ENCODE data around the gene MPZL3. TPM values are rescaled to one million over a fixed set of nuclear protein-coding genes. Genes with fewer than 3 reads are reported as not detected.
A peak's percentile ranks its signal among the peaks of the same experiment; 100 is the strongest.
"Not testable (repeated sequence)": the region's sequence is repeated elsewhere in the genome, so short reads cannot be mapped to it uniquely, and the experiment has no call there.

The MPZL3 gene
- polyA plus RNA-seq, 1 donor: 16.7 TPM

- not testable (repeated sequence) for DNase-seq; H3K36me3 ChIP-seq (ENCODE audit: control insufficient read depth, insufficient read depth, low read length); H3K27ac ChIP-seq (ENCODE audit: low read length); H3K4me3 ChIP-seq (ENCODE audit: low read length); H3K27me3 ChIP-seq (ENCODE audit: control insufficient read depth, insufficient read depth, low read length); H3K9me3 ChIP-seq (ENCODE audit: control insufficient read depth, low read depth, low read length)
- WGBS (ENCODE audit: insufficient coverage, low lambda C conversion rate): no CpG with 5 or more reads among the region's 2 CpGs
- peaks cover 14% of the 10 kb centered on the region for H3K4me1 ChIP-seq (ENCODE audit: control insufficient read depth, insufficient read depth, low read length)
Measured at GRCh38 chr11:118190942-118191506, 61.1 kb downstream of the MPZL3 start.

GRCh38 chr11:118186346-118187107 lies 65.6 kb downstream of the MPZL3 start:
- peaks cover 3% of the 10 kb centered on the region for H3K9me3 ChIP-seq (ENCODE audit: control insufficient read depth, low read depth, low read length)
- WGBS (ENCODE audit: insufficient coverage, low lambda C conversion rate): no CpG with 5 or more reads among the region's 6 CpGs
- no peaks in the 10 kb centered on the region for H3K36me3 ChIP-seq (ENCODE audit: control insufficient read depth, insufficient read depth, low read length)
- peaks cover 2% of the 10 kb centered on the region for H3K27me3 ChIP-seq (ENCODE audit: control insufficient read depth, insufficient read depth, low read length)
- H3K4me1 ChIP-seq (ENCODE audit: control insufficient read depth, insufficient read depth, low read length): no peaks in the 10 kb centered on the region
- no peak for DNase-seq
- H3K27ac ChIP-seq (ENCODE audit: low read length): no peak overlapping the region
- H3K4me3 ChIP-seq (ENCODE audit: low read length): no peak overlapping the region

DNA sequence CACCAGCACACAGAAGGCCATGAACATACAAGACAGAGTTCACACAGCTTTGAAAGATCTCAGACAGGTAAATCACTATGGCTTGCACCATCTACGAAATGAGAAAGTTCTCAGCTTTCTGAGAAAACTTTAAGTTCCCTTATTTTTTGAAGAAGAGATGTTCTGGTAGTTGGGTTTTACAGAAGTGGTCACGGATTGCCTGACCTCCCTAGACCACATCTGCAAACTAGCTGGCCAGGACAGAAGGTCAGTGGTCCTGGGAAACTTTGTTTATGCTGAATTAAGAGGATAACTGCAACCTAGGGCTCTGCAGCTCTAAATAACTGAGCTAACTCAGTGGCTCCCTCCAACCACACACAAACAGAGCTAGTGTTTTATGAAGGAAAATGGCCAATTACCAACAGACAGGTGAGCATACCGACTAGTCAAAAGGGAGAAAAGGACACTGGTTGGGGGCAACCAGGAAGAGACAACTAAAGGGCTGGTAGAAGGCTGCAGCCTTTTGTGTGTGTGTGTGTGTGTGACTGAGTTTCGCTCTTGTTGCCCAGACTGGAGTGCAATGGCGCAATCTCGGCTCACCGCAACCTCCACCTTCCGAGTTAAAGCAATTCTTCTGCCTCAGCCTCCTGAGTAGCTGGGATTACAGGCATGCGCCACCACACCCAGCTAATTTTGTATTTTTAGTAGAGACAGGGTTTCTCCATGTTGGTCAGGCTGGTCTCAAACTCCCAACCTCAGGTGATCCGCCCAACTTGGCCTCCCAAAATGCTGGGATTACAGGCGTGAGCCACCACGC lies 67.2 kb downstream of the MPZL3 start:
- Histone ChIP-seq H3K27me3 (ENCODE audit: control insufficient read depth, insufficient read depth, low read length) (peaks cover 2% of the 10 kb centered on the region), H3K36me3 (ENCODE audit: control insufficient read depth, insufficient read depth, low read length) (no peaks in the 10 kb centered on the region), H3K4me1 (ENCODE audit: control insufficient read depth, insufficient read depth, low read length) (peaks cover 3% of the 10 kb centered on the region), H3K27ac (ENCODE audit: low read length) (no peak overlapping the region), H3K4me3 (ENCODE audit: low read length) (no peak overlapping the region), H3K9me3 (ENCODE audit: control insufficient read depth, low read depth, low read length) (no peaks in the 10 kb centered on the region)
- 100% methylated on average over 1 of the region's 12 CpGs for WGBS (ENCODE audit: insufficient coverage, low lambda C conversion rate)
- no peak for DNase-seq

DNA sequence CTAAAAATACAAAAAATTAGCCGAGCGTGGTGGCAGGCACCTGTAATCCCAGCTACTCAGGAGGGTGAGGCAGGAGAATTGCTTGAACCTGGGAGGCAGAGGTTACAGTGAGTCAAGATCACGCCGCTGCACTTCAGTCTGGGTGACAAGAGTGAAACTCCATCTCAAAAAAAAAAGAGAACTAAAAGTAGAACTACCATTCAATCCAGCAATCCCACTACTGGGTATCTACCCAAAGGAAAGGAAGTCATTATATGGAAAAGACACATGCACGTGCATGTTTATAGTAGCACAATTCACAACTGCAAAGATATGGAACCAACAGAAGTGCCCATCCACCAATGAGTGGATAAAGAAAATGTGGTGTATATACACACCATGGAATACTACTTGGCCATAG lies 68.5 kb downstream of the MPZL3 start:
- H3K9me3 ChIP-seq (ENCODE audit: control insufficient read depth, low read depth, low read length); H3K36me3 ChIP-seq (ENCODE audit: control insufficient read depth, insufficient read depth, low read length); H3K4me1 ChIP-seq (ENCODE audit: control insufficient read depth, insufficient read depth, low read length); H3K27ac ChIP-seq (ENCODE audit: low read length); H3K4me3 ChIP-seq (ENCODE audit: low read length); DNase-seq; H3K27me3 ChIP-seq (ENCODE audit: control insufficient read depth, insufficient read depth, low read length): not testable (repeated sequence)
- no CpG with 5 or more reads among the region's 5 CpGs for WGBS (ENCODE audit: insufficient coverage, low lambda C conversion rate)

GRCh38 chr11:118180300-118180703 lies 71.9 kb downstream of the MPZL3 start:
- H3K4me3 ChIP-seq (ENCODE audit: low read length): no peak overlapping the region

DNA sequence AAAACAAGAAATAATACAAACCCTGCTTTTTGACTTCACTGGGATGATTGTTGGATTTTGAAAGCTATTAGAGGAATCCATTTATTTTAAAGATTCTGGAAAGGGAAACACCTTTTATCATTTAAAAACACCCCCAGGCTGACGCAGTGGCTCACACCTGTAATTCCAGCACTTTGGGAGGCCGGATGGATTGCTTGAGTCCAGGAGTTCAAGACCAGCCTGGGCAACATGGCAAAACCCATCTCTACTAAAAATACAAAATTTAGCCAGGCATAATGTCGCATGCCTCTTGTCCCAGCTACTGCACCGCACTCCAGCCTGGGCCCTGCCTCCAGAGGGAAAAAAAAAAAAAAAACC lies 75.4 kb downstream of the MPZL3 start:
- no peaks in the 10 kb centered on the region for H3K36me3 ChIP-seq (ENCODE audit: control insufficient read depth, insufficient read depth, low read length)
- H3K4me1 ChIP-seq (ENCODE audit: control insufficient read depth, insufficient read depth, low read length): peaks cover 9% of the 10 kb centered on the region
- 73% methylated on average over 2 of the region's 4 CpGs for WGBS (ENCODE audit: insufficient coverage, low lambda C conversion rate)
- no peaks in the 10 kb centered on the region for H3K9me3 ChIP-seq (ENCODE audit: control insufficient read depth, low read depth, low read length)
- H3K27me3 ChIP-seq (ENCODE audit: control insufficient read depth, insufficient read depth, low read length): peaks cover 19% of the 10 kb centered on the region
- no peak for DNase-seq
- H3K4me3 ChIP-seq (ENCODE audit: low read length): no peak overlapping the region
- H3K27ac ChIP-seq (ENCODE audit: low read length): no peak overlapping the region

More at GRCh38 chr11:118180300-118180703, 71.9 kb downstream of the MPZL3 start:
- no peaks in the 10 kb centered on the region for H3K36me3 ChIP-seq (ENCODE audit: control insufficient read depth, insufficient read depth, low read length)
- peak; percentile 28 to 53 for DNase-seq
- H3K27ac ChIP-seq (ENCODE audit: low read length): no peak overlapping the region
- no CpG with 5 or more reads among the region's 11 CpGs for WGBS (ENCODE audit: insufficient coverage, low lambda C conversion rate)
- peaks cover 9% of the 10 kb centered on the region for H3K27me3 ChIP-seq (ENCODE audit: control insufficient read depth, insufficient read depth, low read length)
- H3K9me3 ChIP-seq (ENCODE audit: control insufficient read depth, low read depth, low read length): no peaks in the 10 kb centered on the region
- H3K4me1 ChIP-seq (ENCODE audit: control insufficient read depth, insufficient read depth, low read length): peaks cover 3% of the 10 kb centered on the region

Other genes with a start within 250 kb of the MPZL3 start
- gene TMPRSS4, start 175.3 kb downstream of the MPZL3 start, polyA plus RNA-seq: 62.6 TPM
- 0.46 TPM for gene SMIM35, start 165.4 kb downstream of the MPZL3 start, polyA plus RNA-seq
- gene SCN4B, start 99.5 kb downstream of the MPZL3 start, polyA plus RNA-seq: 4.2 TPM
- gene SCN2B, start 75.7 kb downstream of the MPZL3 start, polyA plus RNA-seq: 1.3 TPM
- 35.2 TPM for gene JAML, start 27.4 kb downstream of the MPZL3 start, polyA plus RNA-seq
- gene MPZL2, start 11.9 kb upstream of the MPZL3 start, polyA plus RNA-seq: 32.8 TPM
- gene CD3E, start 52.4 kb upstream of the MPZL3 start, polyA plus RNA-seq: 9.1 TPM
- gene CD3D, start 90.3 kb upstream of the MPZL3 start, polyA plus RNA-seq: 7.4 TPM
- 2.5 TPM for gene CD3G, start 92.0 kb upstream of the MPZL3 start, polyA plus RNA-seq
- gene UBE4A, start 107.2 kb upstream of the MPZL3 start, polyA plus RNA-seq: 39.6 TPM
- gene ATP5MG, start 149.2 kb upstream of the MPZL3 start, polyA plus RNA-seq: 285 TPM
- 34.8 TPM for gene KMT2A, start 184.1 kb upstream of the MPZL3 start, polyA plus RNA-seq

Data from large intestine (tissue), 3 donors.